KG1 (cell line): ENCODE data around the gene KIF4A.
A peak's percentile ranks its signal among the peaks of the same experiment; 100 is the strongest.
"Not testable (repeated sequence)": the region's sequence is repeated elsewhere in the genome, so short reads cannot be mapped to it uniquely, and the experiment has no call there.

ENCODE experiments used
- DNase-seq: peaks from one replicate; lab custom pipeline; 2025; lab: John Stamatoyannopoulos, UW

The KIF4A gene

GRCh38 chrX:70289793-70290770 is at the start of gene KIF4A, which contains the start of gene PDZD11:
TSS of gene KIF4A (plus strand) at chrX:70290104. CDS start at chrX:70290459, 355 bp downstream.
TSS of gene PDZD11 (minus strand) at chrX:70289927. CDS start at chrX:70289341, 586 bp downstream.
- peak; percentile 55 for DNase-seq

DNA sequence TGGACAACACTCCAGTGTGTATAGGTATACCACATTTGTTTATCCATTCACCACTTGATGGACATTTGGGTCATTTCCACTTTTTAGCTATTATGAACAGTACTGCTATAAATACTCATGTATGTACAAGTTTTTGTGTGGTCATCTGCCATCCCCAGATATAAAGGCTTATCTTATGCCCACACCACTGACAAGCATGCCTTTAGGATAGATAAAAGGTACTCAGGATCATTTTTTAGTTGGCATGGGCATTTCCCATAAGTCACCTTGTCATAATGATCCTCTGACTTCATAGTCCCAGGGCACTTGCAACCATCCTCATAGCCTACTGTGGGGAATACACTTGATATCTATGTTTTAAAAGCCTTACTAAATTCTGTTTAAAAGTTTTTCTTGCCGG is 49.2 kb upstream of the KIF4A start:
- DNase-seq: no peak

- no peak for DNase-seq
Observed at GRCh38 chrX:70241501-70241900, 48.4 kb upstream of the KIF4A start.

GRCh38 chrX:70243601-70244000 is 46.3 kb upstream of the KIF4A start:
- DNase-seq: not testable (repeated sequence)

- DNase-seq: no peak
Observed at GRCh38 chrX:70244881-70245280, 45.0 kb upstream of the KIF4A start.

DNA sequence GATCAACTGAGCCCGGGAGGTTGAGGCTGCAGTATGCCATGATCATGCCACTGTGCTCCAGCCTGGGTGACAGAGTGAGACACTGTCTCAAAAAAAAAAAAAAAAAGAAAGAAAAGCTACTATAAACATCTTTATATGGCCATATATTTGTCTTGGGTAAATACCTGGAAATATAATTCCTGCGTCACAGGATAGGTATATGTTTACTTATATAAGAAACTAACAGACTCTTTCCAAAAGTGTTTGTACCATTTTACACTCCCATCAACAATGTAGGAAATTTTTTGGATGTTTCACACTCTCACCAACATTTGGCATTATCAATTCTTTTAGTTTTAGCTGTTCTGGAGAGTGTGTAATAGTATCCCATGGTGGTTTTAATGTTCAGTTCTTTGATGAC is 42.7 kb upstream of the KIF4A start:
- DNase-seq: no peak

DNA sequence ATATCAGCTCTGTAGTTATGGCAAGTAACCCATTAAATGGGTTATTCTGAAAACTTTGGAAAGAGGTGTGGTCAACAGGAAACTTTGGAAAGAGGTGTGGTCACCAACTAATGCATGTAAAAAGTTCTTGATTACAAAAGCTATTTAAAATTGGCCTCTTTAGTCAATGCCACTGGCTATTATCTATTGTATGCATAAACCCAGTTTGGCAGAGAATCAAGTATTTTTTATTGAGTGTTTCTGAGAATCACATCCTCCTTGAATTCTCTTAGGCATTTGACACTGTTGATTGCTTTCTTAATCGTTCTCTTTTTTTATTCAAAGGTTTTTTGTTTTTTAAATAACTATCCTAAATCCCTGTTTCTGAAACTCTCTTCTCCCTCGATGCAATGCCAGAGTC is 37.4 kb upstream of the KIF4A start:
- no peak for DNase-seq

DNA sequence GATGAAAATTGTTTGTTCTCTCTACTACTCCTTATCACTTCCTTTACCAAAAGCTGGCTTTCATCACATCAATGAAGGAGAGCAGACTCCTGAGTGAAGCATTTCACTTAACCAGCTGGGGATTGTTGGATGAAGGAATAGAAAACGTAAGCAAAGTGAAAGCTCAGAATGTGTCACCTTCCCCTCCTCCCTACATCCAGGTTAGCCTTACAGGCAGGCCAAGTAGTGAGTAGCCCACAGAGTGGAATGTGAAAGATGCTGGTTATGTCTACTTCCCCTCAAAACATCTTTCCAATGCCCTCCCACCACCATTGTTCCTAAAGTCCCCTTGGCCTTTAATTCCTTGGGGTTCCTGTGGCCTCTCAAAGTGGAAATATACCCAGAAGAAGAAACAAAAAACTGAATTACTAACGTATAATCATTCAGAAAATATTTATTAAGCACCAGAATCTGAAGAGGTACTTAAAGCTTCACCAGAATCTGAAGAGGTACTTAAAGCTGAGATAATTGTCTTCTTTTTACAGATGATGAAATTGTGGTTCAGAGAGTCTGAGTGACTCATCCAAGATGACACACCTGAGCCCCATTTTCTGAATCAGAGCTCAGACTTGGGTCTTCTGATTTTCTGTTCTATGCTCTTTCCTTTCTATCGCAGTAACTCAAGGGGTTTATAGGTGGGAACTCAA is 36.4 kb upstream of the KIF4A start:
- no peak for DNase-seq

GRCh38 chrX:70254063-70254400 is 35.9 kb upstream of the KIF4A start:
- DNase-seq: no peak

DNA sequence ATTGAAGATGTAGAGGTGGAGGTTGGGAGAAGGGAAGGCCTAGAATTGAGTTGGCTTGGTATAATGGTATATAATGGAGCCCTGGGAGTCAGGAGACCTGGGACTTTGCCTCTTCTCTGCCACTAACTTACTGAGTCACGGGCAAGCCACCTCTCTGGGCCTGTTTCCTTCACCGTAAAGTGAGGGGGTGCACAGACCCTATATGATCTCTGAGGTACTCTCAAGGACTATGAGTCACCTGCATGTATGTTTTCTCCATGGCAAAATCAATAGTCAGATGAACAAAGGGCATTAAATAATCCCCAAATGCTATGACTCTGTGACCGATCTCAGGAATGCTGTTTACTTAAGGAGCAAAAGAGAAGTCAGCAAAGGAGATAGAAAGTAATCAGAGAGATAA is 35.0 kb upstream of the KIF4A start:
- DNase-seq: no peak

- DNase-seq: no peak
Observed at GRCh38 chrX:70255452-70255851, 34.5 kb upstream of the KIF4A start.

DNA sequence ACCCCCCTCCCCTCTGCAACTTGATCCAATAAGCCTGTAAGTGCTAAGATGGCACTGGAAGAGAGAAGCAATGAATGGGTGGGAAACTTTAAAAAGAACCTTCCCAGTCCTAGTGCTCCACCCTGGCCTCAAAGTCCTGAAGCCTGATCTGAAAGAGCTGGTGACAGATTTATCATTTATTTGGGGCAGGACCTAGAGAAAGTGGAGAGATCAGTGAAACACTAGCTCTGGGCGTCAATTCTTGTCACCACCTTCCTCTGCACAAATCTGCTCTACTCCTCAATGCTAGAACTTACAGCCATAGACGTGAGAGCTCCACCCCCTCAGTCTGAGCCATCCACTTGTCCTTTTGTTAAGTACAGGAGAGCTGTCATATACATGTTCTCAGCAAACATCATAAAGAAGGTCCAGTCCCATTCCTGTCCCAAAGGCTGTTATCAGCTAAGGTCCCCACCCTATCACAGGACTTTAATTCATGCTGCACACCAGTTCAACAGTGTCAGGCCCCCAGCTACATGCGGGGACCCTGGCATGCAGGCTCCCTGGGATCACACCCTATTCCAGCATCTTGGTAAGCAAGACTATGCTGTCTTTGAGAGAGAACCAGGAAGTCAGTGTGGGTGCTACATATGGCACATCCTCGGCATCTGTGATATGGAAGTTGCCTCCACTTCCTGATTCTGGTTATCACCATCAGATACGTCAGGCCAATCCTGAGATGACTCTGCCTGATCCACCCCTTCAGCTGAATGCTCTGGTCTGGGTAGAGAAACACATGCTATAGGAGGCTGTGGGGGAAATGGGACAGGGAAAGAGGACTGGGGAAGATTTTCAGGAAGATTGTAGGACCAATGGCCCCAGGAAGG is 32.2 kb upstream of the KIF4A start:
- no peak for DNase-seq

GRCh38 chrX:70260104-70260503 is 29.8 kb upstream of the KIF4A start, which contains the start of gene P2RY4:
TSS of gene P2RY4 (minus strand) at chrX:70260204. CDS start at chrX:70259624, 580 bp downstream.
- DNase-seq: no peak

- no peak for DNase-seq
Observed at GRCh38 chrX:70262952-70263567, 26.8 kb upstream of the KIF4A start.

DNA sequence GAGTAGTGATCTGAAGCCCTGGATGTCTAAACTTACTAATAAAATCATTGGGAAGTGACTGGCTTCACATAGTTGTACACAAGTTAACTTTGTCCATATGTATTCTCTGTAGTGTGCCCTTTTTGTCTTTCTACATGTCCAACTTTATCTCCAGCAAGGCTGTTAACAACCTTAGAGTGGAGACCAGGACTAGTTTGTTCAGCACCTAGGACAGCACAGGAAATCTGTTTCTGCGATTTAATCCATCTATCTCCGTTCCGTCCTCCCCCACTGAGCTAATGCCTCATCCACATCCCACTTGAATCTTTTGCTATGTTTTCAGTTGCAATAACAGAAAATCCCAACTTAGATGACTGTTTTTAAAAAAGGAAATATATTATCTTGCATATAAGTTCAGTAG is 25.1 kb upstream of the KIF4A start:
- DNase-seq: no peak

GRCh38 chrX:70268034-70268433 is 21.9 kb upstream of the KIF4A start, which contains the start of gene ARR3:
TSS of gene ARR3 (plus strand) at chrX:70268334. CDS start at chrX:70269386, 1,052 bp downstream.
- no peak for DNase-seq

DNA sequence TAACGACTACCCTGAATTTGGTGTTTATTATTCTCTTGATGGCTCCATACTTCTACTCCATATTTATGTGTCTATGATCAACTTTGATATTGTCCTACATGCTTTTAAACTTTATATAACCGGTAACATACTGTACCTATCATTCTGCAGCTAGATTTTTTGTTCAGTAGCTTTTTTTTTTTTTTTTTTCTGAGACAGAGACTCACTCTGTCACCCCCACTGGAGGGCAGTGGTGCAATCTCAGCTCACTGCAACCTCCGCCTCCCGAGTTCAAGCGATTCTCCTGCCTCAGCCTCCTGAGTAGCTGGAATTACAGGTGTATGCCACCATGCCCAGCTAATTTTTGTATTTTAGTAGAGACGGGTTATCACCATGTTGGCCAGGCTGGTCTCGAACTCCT is 15.9 kb upstream of the KIF4A start:
- not testable (repeated sequence) for DNase-seq

DNA sequence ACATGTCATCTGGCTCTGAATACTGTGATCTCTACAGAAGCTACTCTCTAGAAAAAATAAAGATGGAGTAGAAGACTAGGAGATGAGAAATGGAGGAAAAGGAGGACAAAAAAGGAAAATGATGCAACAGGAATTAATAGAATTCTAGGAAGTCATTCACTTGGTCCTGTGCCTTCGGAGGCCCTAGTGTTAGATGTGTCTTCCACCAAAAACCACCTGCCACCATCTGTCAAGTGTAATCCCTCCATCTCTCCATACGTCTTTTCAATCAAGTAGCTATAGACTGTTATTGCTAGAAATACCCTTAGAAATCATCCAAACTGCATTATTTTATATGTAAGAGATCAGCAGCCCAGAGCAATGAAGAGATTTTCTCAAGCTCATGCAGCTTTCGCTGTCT is 10.8 kb upstream of the KIF4A start:
- DNase-seq: no peak

DNA sequence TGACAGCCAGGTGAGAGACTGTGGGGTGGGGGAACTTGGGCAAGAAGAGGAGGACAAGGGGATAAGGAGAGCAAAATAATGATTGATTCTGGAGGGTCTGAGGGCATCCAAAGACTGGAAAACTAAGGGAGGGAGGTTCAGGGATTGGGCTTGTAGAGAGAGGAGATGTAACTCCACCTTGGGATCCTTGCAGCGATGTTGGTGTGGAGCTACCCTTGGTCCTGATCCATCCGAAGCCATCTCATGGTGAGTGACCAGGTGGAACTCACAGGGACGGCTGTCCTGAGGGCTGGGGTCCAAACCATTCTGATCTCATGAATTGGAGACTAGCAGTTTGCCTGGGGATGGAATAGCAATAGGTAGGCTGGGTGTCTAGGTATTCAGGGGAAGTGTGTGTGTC is 9.3 kb upstream of the KIF4A start:
- no peak for DNase-seq

- DNase-seq: no peak
Observed at GRCh38 chrX:70281951-70282350, 8.0 kb upstream of the KIF4A start, which contains the start of gene RAB41. TSS of gene RAB41 (plus strand) at chrX:70282172. CDS start at chrX:70282218, 46 bp downstream.

- DNase-seq: no peak
Observed at GRCh38 chrX:70289168-70289792, 624 bp upstream of the KIF4A start.
